Fibroblast of skin of back (primary cell): ENCODE results near the gene KLF1. TPM values are rescaled to one million over a fixed set of nuclear protein-coding genes. Genes with fewer than 3 reads are reported as not detected.
"Not testable (repeated sequence)": the region's sequence is repeated elsewhere in the genome, so short reads cannot be mapped to it uniquely, and the experiment has no call there.

ENCODE experiments used
- DNase-seq: peaks from one replicate; pipeline ENCODE4 v3.0.0-alpha.2; 2013
- polyA plus RNA-seq, 2 experiments: library from polyadenylated mRNA; unstranded; fragments of 120-200 nt; gene quantifications; one replicate each; pipeline ENCODE4 v1.2.1, GENCODE V29; 2013; ENCODE audit not compliant: insufficient read length in 2 of 2

The KLF1 gene
- polyA plus RNA-seq (2013, experiment 1 of 2; ENCODE audit: insufficient read length): not detected
- not detected for polyA plus RNA-seq (2013, experiment 2 of 2; ENCODE audit: insufficient read length)

- no peak for DNase-seq
These were observed at the start of gene KLF1 for GRCh38 chr19:12886969-12887747. TSS of gene KLF1 (minus strand) at chr19:12887201. CDS start at chr19:12887140, 61 bp downstream.

- DNase-seq: no peak
These were observed 49.6 kb upstream of the KLF1 start for GRCh38 chr19:12936582-12936981.

GRCh38 chr19:12935071-12935470 is 48.1 kb upstream of the KLF1 start:
- no peak for DNase-seq

- DNase-seq: peak; percentile 90
These were observed 46.5 kb upstream of the KLF1 start, which contains the start of gene FARSA for GRCh38 chr19:12933287-12934072. TSS of gene FARSA (minus strand) at chr19:12933711. CDS start at chr19:12933696, 15 bp downstream.

GRCh38 chr19:12932392-12933286 is 45.6 kb upstream of the KLF1 start:
- no peak for DNase-seq

GRCh38 chr19:12930002-12930645 is 43.1 kb upstream of the KLF1 start:
- DNase-seq: no peak

- no peak for DNase-seq
These were observed 37.8 kb upstream of the KLF1 start for GRCh38 chr19:12924621-12925310.

- no peak for DNase-seq
These were observed 36.0 kb upstream of the KLF1 start for GRCh38 chr19:12922959-12923358.

GRCh38 chr19:12921047-12921446 is 34.0 kb upstream of the KLF1 start:
- DNase-seq: no peak

- DNase-seq: no peak
These were observed 31.3 kb upstream of the KLF1 start for GRCh38 chr19:12918253-12918652.

- DNase-seq: not testable (repeated sequence)
These were observed 28.9 kb upstream of the KLF1 start for GRCh38 chr19:12915860-12916259.

- peak; percentile 12 for DNase-seq
These were observed 27.1 kb upstream of the KLF1 start for GRCh38 chr19:12913851-12914690.

- peak; percentile 44 for DNase-seq
These were observed 26.1 kb upstream of the KLF1 start for GRCh38 chr19:12913011-12913561.

GRCh38 chr19:12912571-12912970 is 25.6 kb upstream of the KLF1 start:
- DNase-seq: no peak

- no peak for DNase-seq
These were observed 20.2 kb upstream of the KLF1 start for GRCh38 chr19:12907166-12907565.

GRCh38 chr19:12899891-12900518 is 13.0 kb upstream of the KLF1 start:
- DNase-seq: no peak

- DNase-seq: no peak
These were observed 9.5 kb upstream of the KLF1 start for GRCh38 chr19:12896460-12896859.

- no peak for DNase-seq
These were observed 6.6 kb upstream of the KLF1 start for GRCh38 chr19:12893582-12893981.

GRCh38 chr19:12891553-12892021 is 4.6 kb upstream of the KLF1 start:
- DNase-seq: no peak
